ENCODE results near the gene OPRD1. TPM values are rescaled to one million over a fixed set of nuclear protein-coding genes. Genes with fewer than 3 reads are reported as not detected.

OPRD1 gene
- total and polyA plus RNA-seq, 4 donors: 0.01 TPM; not detected in 3

DNA sequence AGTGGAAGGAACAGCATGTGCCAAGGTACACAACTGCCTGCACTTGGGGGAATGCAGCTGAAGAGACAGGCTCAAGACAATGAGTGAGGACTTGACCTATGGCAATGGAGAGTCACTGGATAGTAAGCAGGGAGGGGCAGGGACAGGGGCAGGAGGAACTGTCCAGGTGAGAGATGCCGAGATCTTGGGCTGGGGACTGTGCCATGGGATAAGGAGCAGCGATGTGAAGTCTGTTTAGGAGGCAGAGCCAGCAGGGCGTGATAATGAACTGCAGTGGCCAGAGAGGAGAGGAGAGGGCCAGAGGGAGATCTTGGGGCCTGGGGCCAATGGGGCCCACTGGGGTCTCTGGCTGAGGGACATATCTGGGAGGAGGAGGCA lies 84.6 kb downstream of the OPRD1 start:
- Histone ChIP-seq H3K27ac (ENCODE audit: low read depth in 1 of 2, low read length in 2 of 2) (no peak overlapping the region), H3K9ac (ENCODE audit: low read depth in 1 of 2, low read length in 2 of 2) (no peak overlapping the region), H3K36me3 (ENCODE audit: control insufficient read depth in 4 of 4, insufficient read depth in 3 of 4, low read depth in 1 of 4, low read length in 3 of 4) (peaks cover 0 to 5% (median 2%) of the 10 kb centered on the region in 4 donors), H3K4me3 (ENCODE audit: low read depth in 1 of 3, low read length in 3 of 3) (no peak overlapping the region), H3K27me3 (ENCODE audit: control insufficient read depth in 4 of 4, insufficient read depth in 4 of 4, low read length in 3 of 4) (no peaks in the 10 kb centered on the region), H3K9me3 (ENCODE audit: control insufficient read depth in 4 of 4, low read length in 3 of 4) (no peaks in the 10 kb centered on the region), H3K4me1 (ENCODE audit: control insufficient read depth in 4 of 4, insufficient read depth in 4 of 4, low read length in 3 of 4) (peaks cover 0 to 3% (median 1%) of the 10 kb centered on the region in 4 donors)
- TF ChIP-seq, protein P1, sequence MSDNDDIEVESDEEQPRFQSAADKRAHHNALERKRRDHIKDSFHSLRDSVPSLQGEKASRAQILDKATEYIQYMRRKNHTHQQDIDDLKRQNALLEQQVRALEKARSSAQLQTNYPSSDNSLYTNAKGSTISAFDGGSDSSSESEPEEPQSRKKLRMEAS (IDR thresholded peaks at IDR 0.05): no peak
- TF ChIP-seq FOXA2 (IDR thresholded peaks at IDR 0.05) (no peak), TAF1 (conservative IDR thresholded peaks at IDR 0.05) (no peak), EGR1 (IDR thresholded peaks at IDR 0.05; ENCODE audit: low read depth in 2 of 2) (no peak), JUND (IDR thresholded peaks at IDR 0.05) (no peak), HNF4A (conservative IDR thresholded peaks at IDR 0.05) (no peak), NR2F2 (IDR thresholded peaks at IDR 0.05) (no peak), FOXA1 (IDR thresholded peaks at IDR 0.05) (no peak), HNF4G (IDR thresholded peaks at IDR 0.05) (no peak), RAD21 (IDR thresholded peaks at IDR 0.05) (no peak)
- TF ChIP-seq, protein P2, sequence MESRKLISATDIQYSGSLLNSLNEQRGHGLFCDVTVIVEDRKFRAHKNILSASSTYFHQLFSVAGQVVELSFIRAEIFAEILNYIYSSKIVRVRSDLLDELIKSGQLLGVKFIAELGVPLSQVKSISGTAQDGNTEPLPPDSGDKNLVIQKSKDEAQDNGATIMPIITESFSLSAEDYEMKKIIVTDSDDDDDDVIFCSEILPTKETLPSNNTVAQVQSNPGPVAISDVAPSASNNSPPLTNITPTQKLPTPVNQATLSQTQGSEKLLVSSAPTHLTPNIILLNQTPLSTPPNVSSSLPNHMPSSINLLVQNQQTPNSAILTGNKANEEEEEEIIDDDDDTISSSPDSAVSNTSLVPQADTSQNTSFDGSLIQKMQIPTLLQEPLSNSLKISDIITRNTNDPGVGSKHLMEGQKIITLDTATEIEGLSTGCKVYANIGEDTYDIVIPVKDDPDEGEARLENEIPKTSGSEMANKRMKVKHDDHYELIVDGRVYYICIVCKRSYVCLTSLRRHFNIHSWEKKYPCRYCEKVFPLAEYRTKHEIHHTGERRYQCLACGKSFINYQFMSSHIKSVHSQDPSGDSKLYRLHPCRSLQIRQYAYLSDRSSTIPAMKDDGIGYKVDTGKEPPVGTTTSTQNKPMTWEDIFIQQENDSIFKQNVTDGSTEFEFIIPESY (IDR thresholded peaks at IDR 0.05): no peak
- TF ChIP-seq, protein P3, sequence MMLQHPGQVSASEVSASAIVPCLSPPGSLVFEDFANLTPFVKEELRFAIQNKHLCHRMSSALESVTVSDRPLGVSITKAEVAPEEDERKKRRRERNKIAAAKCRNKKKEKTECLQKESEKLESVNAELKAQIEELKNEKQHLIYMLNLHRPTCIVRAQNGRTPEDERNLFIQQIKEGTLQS (IDR thresholded peaks at IDR 0.05): no peak
- 84% methylated on average over 3 of the region's 3 CpGs for WGBS
- DNase-seq (ENCODE audit: low spot score): no peak

DNA sequence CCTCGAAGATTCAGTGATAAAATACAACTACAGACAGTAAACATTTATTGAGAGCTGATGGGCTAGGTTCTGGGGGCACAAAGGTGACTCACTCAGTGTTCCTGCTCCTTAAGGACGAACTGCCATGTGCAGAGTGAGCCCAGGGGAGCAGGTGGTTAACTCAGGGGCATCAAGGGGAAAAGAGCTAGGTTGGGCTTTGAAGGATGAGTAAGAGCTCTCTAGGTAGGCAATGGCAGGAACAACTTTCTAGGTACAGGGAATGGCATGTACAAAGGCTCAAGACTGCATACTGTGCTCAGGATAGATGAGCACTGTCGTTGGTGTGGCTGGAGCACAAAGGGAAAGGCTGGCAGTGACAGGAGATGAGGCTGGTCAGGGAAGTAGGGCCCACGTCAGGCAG lies 85.8 kb downstream of the OPRD1 start:
- no peak for DNase-seq (ENCODE audit: low spot score)
- WGBS: 89% methylated on average over 4 of the region's 4 CpGs
- TF ChIP-seq, protein P4, sequence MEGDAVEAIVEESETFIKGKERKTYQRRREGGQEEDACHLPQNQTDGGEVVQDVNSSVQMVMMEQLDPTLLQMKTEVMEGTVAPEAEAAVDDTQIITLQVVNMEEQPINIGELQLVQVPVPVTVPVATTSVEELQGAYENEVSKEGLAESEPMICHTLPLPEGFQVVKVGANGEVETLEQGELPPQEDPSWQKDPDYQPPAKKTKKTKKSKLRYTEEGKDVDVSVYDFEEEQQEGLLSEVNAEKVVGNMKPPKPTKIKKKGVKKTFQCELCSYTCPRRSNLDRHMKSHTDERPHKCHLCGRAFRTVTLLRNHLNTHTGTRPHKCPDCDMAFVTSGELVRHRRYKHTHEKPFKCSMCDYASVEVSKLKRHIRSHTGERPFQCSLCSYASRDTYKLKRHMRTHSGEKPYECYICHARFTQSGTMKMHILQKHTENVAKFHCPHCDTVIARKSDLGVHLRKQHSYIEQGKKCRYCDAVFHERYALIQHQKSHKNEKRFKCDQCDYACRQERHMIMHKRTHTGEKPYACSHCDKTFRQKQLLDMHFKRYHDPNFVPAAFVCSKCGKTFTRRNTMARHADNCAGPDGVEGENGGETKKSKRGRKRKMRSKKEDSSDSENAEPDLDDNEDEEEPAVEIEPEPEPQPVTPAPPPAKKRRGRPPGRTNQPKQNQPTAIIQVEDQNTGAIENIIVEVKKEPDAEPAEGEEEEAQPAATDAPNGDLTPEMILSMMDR (IDR thresholded peaks at IDR 0.05; ENCODE audit: low read depth, low read length, missing input control): no peak
- TF ChIP-seq EGR1 (IDR thresholded peaks at IDR 0.05; ENCODE audit: low read depth in 2 of 2): no peak
- TF ChIP-seq RAD21 (IDR thresholded peaks at IDR 0.05): no peak
- no peak for TF ChIP-seq TAF1 (conservative IDR thresholded peaks at IDR 0.05)
- no peak for TF ChIP-seq FOXA1 (IDR thresholded peaks at IDR 0.05)
- no peak for TF ChIP-seq NR2F2 (IDR thresholded peaks at IDR 0.05)
- TF ChIP-seq, protein P5, sequence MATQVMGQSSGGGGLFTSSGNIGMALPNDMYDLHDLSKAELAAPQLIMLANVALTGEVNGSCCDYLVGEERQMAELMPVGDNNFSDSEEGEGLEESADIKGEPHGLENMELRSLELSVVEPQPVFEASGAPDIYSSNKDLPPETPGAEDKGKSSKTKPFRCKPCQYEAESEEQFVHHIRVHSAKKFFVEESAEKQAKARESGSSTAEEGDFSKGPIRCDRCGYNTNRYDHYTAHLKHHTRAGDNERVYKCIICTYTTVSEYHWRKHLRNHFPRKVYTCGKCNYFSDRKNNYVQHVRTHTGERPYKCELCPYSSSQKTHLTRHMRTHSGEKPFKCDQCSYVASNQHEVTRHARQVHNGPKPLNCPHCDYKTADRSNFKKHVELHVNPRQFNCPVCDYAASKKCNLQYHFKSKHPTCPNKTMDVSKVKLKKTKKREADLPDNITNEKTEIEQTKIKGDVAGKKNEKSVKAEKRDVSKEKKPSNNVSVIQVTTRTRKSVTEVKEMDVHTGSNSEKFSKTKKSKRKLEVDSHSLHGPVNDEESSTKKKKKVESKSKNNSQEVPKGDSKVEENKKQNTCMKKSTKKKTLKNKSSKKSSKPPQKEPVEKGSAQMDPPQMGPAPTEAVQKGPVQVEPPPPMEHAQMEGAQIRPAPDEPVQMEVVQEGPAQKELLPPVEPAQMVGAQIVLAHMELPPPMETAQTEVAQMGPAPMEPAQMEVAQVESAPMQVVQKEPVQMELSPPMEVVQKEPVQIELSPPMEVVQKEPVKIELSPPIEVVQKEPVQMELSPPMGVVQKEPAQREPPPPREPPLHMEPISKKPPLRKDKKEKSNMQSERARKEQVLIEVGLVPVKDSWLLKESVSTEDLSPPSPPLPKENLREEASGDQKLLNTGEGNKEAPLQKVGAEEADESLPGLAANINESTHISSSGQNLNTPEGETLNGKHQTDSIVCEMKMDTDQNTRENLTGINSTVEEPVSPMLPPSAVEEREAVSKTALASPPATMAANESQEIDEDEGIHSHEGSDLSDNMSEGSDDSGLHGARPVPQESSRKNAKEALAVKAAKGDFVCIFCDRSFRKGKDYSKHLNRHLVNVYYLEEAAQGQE (IDR thresholded peaks at IDR 0.05): no peak
- TF ChIP-seq HNF4G (IDR thresholded peaks at IDR 0.05): no peak
- TF ChIP-seq FOXA2 (IDR thresholded peaks at IDR 0.05): no peak
- TF ChIP-seq, protein P1 (IDR thresholded peaks at IDR 0.05): no peak
- Histone ChIP-seq H3K9me3 (ENCODE audit: control insufficient read depth in 4 of 4, low read length in 3 of 4) (no peaks in the 10 kb centered on the region), H3K27ac (ENCODE audit: low read depth in 1 of 2, low read length in 2 of 2) (no peak overlapping the region), H3K4me3 (ENCODE audit: low read depth in 1 of 3, low read length in 3 of 3) (no peak overlapping the region), H3K27me3 (ENCODE audit: control insufficient read depth in 4 of 4, insufficient read depth in 4 of 4, low read length in 3 of 4) (no peaks in the 10 kb centered on the region), H3K9ac (ENCODE audit: low read depth in 1 of 2, low read length in 2 of 2) (no peak overlapping the region), H3K4me1 (ENCODE audit: control insufficient read depth in 4 of 4, insufficient read depth in 4 of 4, low read length in 3 of 4) (peaks cover 0 to 3% (median 1%) of the 10 kb centered on the region in 4 donors), H3K36me3 (ENCODE audit: control insufficient read depth in 4 of 4, insufficient read depth in 3 of 4, low read depth in 1 of 4, low read length in 3 of 4) (peaks cover 0 to 5% (median 2%) of the 10 kb centered on the region in 4 donors)
